NCI-H446 treated with DMSO at 0.1 percent for 48 hours (cell line): Measurements from ENCODE around the gene ATXN7L1.

ENCODE experiments used
- DNase-seq: peaks from one replicate; lab custom pipeline; 2025; lab: John Stamatoyannopoulos, UW

ATXN7L1 gene

GRCh38 chr7:105876091-105876963 lies at the start of gene ATXN7L1:
TSS of gene ATXN7L1 (minus strand) at chr7:105876599. CDS start at chr7:105876558, 41 bp downstream.
- DNase-seq = peak; percentile 85

- no peak for DNase-seq
These were observed 49.7 kb upstream of the ATXN7L1 start for GRCh38 chr7:105926131-105926530.

- DNase-seq = no peak
These were observed 48.5 kb upstream of the ATXN7L1 start for GRCh38 chr7:105924945-105925344.

GRCh38 chr7:105920766-105921165 lies 44.4 kb upstream of the ATXN7L1 start:
- DNase-seq = no peak

GRCh38 chr7:105917659-105918058 lies 41.3 kb upstream of the ATXN7L1 start:
- no peak for DNase-seq

- DNase-seq = no peak
These were observed 40.2 kb upstream of the ATXN7L1 start for GRCh38 chr7:105916603-105917002.

- DNase-seq = no peak
These were observed 37.5 kb upstream of the ATXN7L1 start for GRCh38 chr7:105913947-105914346.

- DNase-seq = no peak
These were observed 35.7 kb upstream of the ATXN7L1 start for GRCh38 chr7:105911961-105912575.

- DNase-seq = no peak
These were observed 33.8 kb upstream of the ATXN7L1 start for GRCh38 chr7:105910172-105910571.

GRCh38 chr7:105909742-105910141 lies 33.3 kb upstream of the ATXN7L1 start:
- no peak for DNase-seq

- DNase-seq = no peak
These were observed 30.9 kb upstream of the ATXN7L1 start for GRCh38 chr7:105907129-105907846.

- peak; percentile 43 for DNase-seq
These were observed 30.3 kb upstream of the ATXN7L1 start for GRCh38 chr7:105906695-105907094.

- no peak for DNase-seq
These were observed 29.6 kb upstream of the ATXN7L1 start for GRCh38 chr7:105905910-105906568.

GRCh38 chr7:105905209-105905909 lies 29.0 kb upstream of the ATXN7L1 start:
- no peak for DNase-seq

- DNase-seq = no peak
These were observed 27.7 kb upstream of the ATXN7L1 start for GRCh38 chr7:105904064-105904463.

GRCh38 chr7:105902325-105902911 lies 26.0 kb upstream of the ATXN7L1 start:
- DNase-seq = no peak

GRCh38 chr7:105897999-105898398 lies 21.6 kb upstream of the ATXN7L1 start:
- DNase-seq = no peak

GRCh38 chr7:105896407-105896911 lies 20.1 kb upstream of the ATXN7L1 start:
- DNase-seq = peak; percentile 90

- DNase-seq = no peak
These were observed 17.7 kb upstream of the ATXN7L1 start for GRCh38 chr7:105894131-105894530.

GRCh38 chr7:105892387-105892786 lies 16.0 kb upstream of the ATXN7L1 start:
- DNase-seq = no peak
